H1 (cell line): ENCODE measurements around the gene SIM2.

Experiments
- ATF3 ChIP-seq: IDR thresholded peaks from 2 replicates; pipeline ENCODE4 v1.6.1; 2011; ENCODE audit warnings: low read depth, mild to moderate bottlenecking, low read length; ENCODE audit not compliant: insufficient read depth
- CEBPB ChIP-seq: IDR thresholded peaks from 2 replicates; pipeline ENCODE4 v1.6.1; 2012; ENCODE audit warnings: low read depth, low read length
- CTCF ChIP-seq, 3 experiments: IDR thresholded peaks; 1 replicate in 2 of 3; 2 replicates in 1 of 3; pipeline versions ENCODE4 v1.5.1 to v1.6.1; 2011; ENCODE audit warnings: low read length in 3 of 3, mild to moderate bottlenecking in 3 of 3, inconsistent platforms in 2 of 3, low read depth in 1 of 3, moderate library complexity in 1 of 3; ENCODE audit not compliant: insufficient read depth in 1 of 3; ENCODE audit errors: control extremely low read depth in 1 of 3
- POLR2A ChIP-seq, 2 experiments: IDR thresholded peaks; 1 replicate in 1 of 2; 2 replicates in 1 of 2; pipeline ENCODE4 v1.6.1; 2011; ENCODE audit warnings: low read depth in 2 of 2, low read length in 2 of 2, mild to moderate bottlenecking in 2 of 2; ENCODE audit errors: control extremely low read depth in 1 of 2
- USF2 ChIP-seq: IDR thresholded peaks from 2 replicates; pipeline ENCODE4 v1.6.1; 2011; ENCODE audit warnings: low read length, improper control_type of control experiment

GRCh38 chr21:36672737-36673136 lies 26.2 kb upstream of the SIM2 start:
- TF ChIP-seq USF2 (no peak), POLR2A (IDR thresholded peaks at IDR 0.05; ENCODE audit: control extremely low read depth in 1 of 2, low read depth in 2 of 2, low read length in 2 of 2) (no peak), CTCF (IDR thresholded peaks at IDR 0.05; ENCODE audit: control extremely low read depth in 1 of 3, insufficient read depth in 1 of 3, low read depth in 1 of 3, low read length in 3 of 3) (no peak), ATF3 (no peak), CEBPB (no peak)
